Esophagus muscularis mucosa (tissue), 4 donors: ENCODE data around the gene BIN1.

ENCODE experiments used
- CTCF ChIP-seq, 3 experiments: fragments of 200-600 bp in 2 of 3; fragments of 450-650 bp in 1 of 3; sonication (generic) in 2 of 3; IDR thresholded peaks; one replicate each; pipeline ENCODE4 v1.5.1; 2017 to 2019; ENCODE audit warnings: antibody characterized with exemption in 3 of 3, mild to moderate bottlenecking in 2 of 3, moderate library complexity in 1 of 3
- EP300 ChIP-seq: sonication (generic); formaldehyde crosslinking; IDR thresholded peaks from one replicate; pipeline ENCODE4 v1.6.1; 2017; ENCODE audit warnings: antibody characterized with exemption
- POLR2A ChIP-seq: fragments of 450-650 bp; IDR thresholded peaks from one replicate; pipeline ENCODE4 v1.6.1; 2017; ENCODE audit warnings: antibody characterized with exemption, moderate library complexity, mild to moderate bottlenecking, low read depth
- POLR2AphosphoS5 ChIP-seq, 2 donors: sonication (generic); formaldehyde crosslinking; IDR thresholded peaks; one replicate each; pipeline ENCODE4 v1.6.1; 2017; ENCODE audit warnings: antibody characterized with exemption in 2 of 2

- no peak for TF ChIP-seq POLR2A
- TF ChIP-seq CTCF (IDR thresholded peaks at IDR 0.05), result no peak
- no peak for TF ChIP-seq EP300
- TF ChIP-seq POLR2AphosphoS5 (IDR thresholded peaks at IDR 0.05), result no peak
Observed at GRCh38 chr2:127102521-127103242, 4.3 kb downstream of the BIN1 start.
